Measurements from ENCODE around the gene LRBA. TPM values are rescaled to one million over a fixed set of nuclear protein-coding genes. Genes with fewer than 3 reads are reported as not detected.

LRBA gene
- total RNA-seq, 1 experiment from 2014 or later = 25.7 TPM

- peak; percentile 82 for DNase-seq (ENCODE audit: extremely low read depth, low read depth)
These were observed 777.8 kb downstream of the LRBA start for GRCh38 chr4:150237110-150237872.

- peak; percentile 73 for DNase-seq (ENCODE audit: extremely low read depth, low read depth)
These were observed 778.5 kb downstream of the LRBA start for GRCh38 chr4:150236626-150237025.

GRCh38 chr4:150235808-150236271 is 779.2 kb downstream of the LRBA start:
- no peak for DNase-seq (ENCODE audit: extremely low read depth, low read depth)

GRCh38 chr4:150235317-150235716 is 779.8 kb downstream of the LRBA start:
- DNase-seq (ENCODE audit: extremely low read depth, low read depth) = no peak

GRCh38 chr4:150234246-150234645 is 780.8 kb downstream of the LRBA start:
- DNase-seq (ENCODE audit: extremely low read depth, low read depth) = no peak

GRCh38 chr4:150232029-150232428 is 783.1 kb downstream of the LRBA start:
- peak; percentile 59 for DNase-seq (ENCODE audit: extremely low read depth, low read depth)

GRCh38 chr4:150231107-150231770 is 783.8 kb downstream of the LRBA start:
- peak; percentile 80 for DNase-seq (ENCODE audit: extremely low read depth, low read depth)

GRCh38 chr4:150230561-150230960 is 784.5 kb downstream of the LRBA start:
- DNase-seq (ENCODE audit: extremely low read depth, low read depth) = no peak

- DNase-seq (ENCODE audit: extremely low read depth, low read depth) = no peak
These were observed 785.6 kb downstream of the LRBA start for GRCh38 chr4:150229520-150229919.

- DNase-seq (ENCODE audit: extremely low read depth, low read depth) = no peak
These were observed 790.0 kb downstream of the LRBA start for GRCh38 chr4:150224896-150225591.

GRCh38 chr4:150219841-150220240 is 795.2 kb downstream of the LRBA start:
- no peak for DNase-seq (ENCODE audit: extremely low read depth, low read depth)

GRCh38 chr4:150218447-150218846 is 796.6 kb downstream of the LRBA start:
- no peak for DNase-seq (ENCODE audit: extremely low read depth, low read depth)

GRCh38 chr4:150217808-150218207 is 797.3 kb downstream of the LRBA start:
- no peak for DNase-seq (ENCODE audit: extremely low read depth, low read depth)

GRCh38 chr4:150217192-150217591 is 797.9 kb downstream of the LRBA start:
- DNase-seq (ENCODE audit: extremely low read depth, low read depth) = peak; percentile 52

GRCh38 chr4:150216726-150217125 is 798.4 kb downstream of the LRBA start:
- DNase-seq (ENCODE audit: extremely low read depth, low read depth) = no peak

- no peak for DNase-seq (ENCODE audit: extremely low read depth, low read depth)
These were observed 799.5 kb downstream of the LRBA start for GRCh38 chr4:150215601-150216000.

Small RNA genes within 50 kb of the gene (small RNA-seq; reads per million reads assigned to genes)
- gene RNA5SP168 = 0 reads per million in 2 experiments

Other genes with a start within 250 kb of the LRBA start
- gene RPS3A, start 84.3 kb upstream of the LRBA start, total RNA-seq (2014; rRNA removed; shearing (Covaris generic)) = 3,011 and 3,295 TPM in 2 replicates

Measured in NCI-H460 (cell line).